OCI-LY3 (cell line): Measurements from ENCODE around the gene CC2D2A.

ENCODE experiments used
- H2AFZ ChIP-seq: fragments of 200-600, 300-600 bp; shearing (Covaris generic); 2 replicates; pipeline ENCODE4 v1.6.0; 2014; ENCODE audit warnings: antibody characterized with exemption, low read depth, low read length
- H3K27ac ChIP-seq: fragments of 200-600, 300-600 bp; sonication (generic); 2 replicates; pipeline ENCODE4 v1.5.1; 2014; ENCODE audit warnings: mild to moderate bottlenecking, low read length, moderate library complexity, mixed read lengths
- H3K27me3 ChIP-seq: fragments of 200-600, 300-600 bp; sonication (generic); 2 replicates; pipeline ENCODE4 v1.6.1; 2014; ENCODE audit warnings: low read depth, low read length, mixed read lengths
- H3K36me3 ChIP-seq: fragments of 200-600, 300-600 bp; sonication (generic); replicated peaks from 2 replicates; pipeline ENCODE3; 2014; ENCODE audit warnings: low read depth, low read length, mixed read lengths
- H3K4me1 ChIP-seq: fragments of 300-600, 200-600 bp; sonication (generic); 2 replicates; pipeline ENCODE4 v1.6.1; 2014; ENCODE audit warnings: low read length, mixed read lengths
- H3K4me2 ChIP-seq: fragments of 200-600, 300-600 bp; sonication (generic); 2 replicates; pipeline ENCODE4 v1.6.1; 2014; ENCODE audit warnings: low read length, mixed read lengths
- H3K4me3 ChIP-seq: fragments of 300-600, 200-600 bp; sonication (generic); 2 replicates; pipeline ENCODE4 v1.5.1; 2014; ENCODE audit warnings: antibody characterized with exemption, mild to moderate bottlenecking, low read length, moderate library complexity
- H3K79me2 ChIP-seq: fragments of 300-600, 200-600 bp; shearing (Covaris generic); 2 replicates; pipeline ENCODE4 v1.6.1; 2014; ENCODE audit warnings: mild to moderate bottlenecking, low read length, mixed read lengths
- H3K9ac ChIP-seq: fragments of 300-600, 200-600 bp; shearing (Covaris generic); 2 replicates; pipeline ENCODE4 v1.6.0; 2014; ENCODE audit warnings: mild to moderate bottlenecking, low read length, moderate library complexity
- H3K9me3 ChIP-seq: fragments of 200-600, 300-600 bp; shearing (Covaris generic); 2 replicates; pipeline ENCODE4 v1.6.1; 2014; ENCODE audit warnings: low read length, mixed read lengths; ENCODE audit not compliant: insufficient read depth
- H4K20me1 ChIP-seq: fragments of 200-600, 300-600 bp; sonication (generic); 2 replicates; pipeline ENCODE4 v1.6.1; 2016; ENCODE audit warnings: low read length, mixed read lengths; ENCODE audit not compliant: insufficient read depth
- EZH2phosphoT487 ChIP-seq: fragments of 200-600 bp; shearing (Covaris generic); IDR thresholded peaks from 2 replicates; pipeline ENCODE4 v1.6.1; 2018; ENCODE audit warnings: antibody characterized with exemption, mixed run types, low read depth
- TF ChIP-seq, protein P1 (sequence below): fragments of 200-600, 300-600 bp; sonication (generic); IDR thresholded peaks from 2 replicates; pipeline ENCODE4 v1.5.1; 2014; ENCODE audit warnings: antibody characterized with exemption, low read length, low read depth

Gene CC2D2A

DNA sequence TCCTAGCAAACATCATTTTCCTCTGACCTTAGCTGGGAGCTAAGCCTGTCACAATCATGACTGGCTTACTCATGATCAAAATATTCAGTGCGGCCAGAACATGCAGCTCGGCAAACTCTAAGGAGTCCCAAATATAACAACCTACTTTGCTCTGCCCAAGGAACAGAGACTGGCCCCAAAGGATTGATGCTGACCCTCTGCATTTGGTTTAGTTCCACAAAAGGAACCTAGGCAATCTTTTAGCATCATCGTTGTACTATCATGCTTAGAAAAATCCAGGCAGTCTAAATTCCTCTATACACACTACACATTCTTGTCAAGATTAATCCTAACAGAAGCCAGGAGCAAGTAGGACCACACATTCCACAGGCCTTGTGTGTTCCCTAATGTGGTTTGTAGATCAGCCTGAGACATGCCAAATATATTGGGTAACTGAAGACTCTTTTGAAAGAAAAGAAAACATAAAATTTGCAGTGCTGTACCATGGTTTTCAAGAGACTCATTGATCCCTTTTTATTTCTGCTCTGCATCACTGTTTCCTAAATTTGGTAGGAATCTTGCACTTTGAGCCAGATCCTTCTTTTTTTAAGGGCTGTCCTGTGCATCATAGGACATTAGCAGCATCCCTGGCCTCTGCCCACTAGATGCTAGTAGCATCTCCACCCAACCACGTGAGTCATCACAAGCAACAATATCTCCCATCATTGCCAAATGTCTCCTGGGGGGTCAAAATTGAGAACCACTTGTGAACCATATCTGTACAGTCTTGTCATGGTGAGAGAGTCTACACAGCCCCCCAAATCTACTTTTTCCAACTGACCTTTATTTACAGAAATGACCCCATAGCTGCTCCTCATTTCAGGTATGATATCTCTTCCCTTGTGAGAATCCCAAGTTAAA is 17.6 kb upstream of the CC2D2A start:
- H3K79me2 ChIP-seq, result no peaks in the 10 kb centered on the region
- H3K9ac ChIP-seq, result no peak overlapping the region
- TF ChIP-seq, protein P1, sequence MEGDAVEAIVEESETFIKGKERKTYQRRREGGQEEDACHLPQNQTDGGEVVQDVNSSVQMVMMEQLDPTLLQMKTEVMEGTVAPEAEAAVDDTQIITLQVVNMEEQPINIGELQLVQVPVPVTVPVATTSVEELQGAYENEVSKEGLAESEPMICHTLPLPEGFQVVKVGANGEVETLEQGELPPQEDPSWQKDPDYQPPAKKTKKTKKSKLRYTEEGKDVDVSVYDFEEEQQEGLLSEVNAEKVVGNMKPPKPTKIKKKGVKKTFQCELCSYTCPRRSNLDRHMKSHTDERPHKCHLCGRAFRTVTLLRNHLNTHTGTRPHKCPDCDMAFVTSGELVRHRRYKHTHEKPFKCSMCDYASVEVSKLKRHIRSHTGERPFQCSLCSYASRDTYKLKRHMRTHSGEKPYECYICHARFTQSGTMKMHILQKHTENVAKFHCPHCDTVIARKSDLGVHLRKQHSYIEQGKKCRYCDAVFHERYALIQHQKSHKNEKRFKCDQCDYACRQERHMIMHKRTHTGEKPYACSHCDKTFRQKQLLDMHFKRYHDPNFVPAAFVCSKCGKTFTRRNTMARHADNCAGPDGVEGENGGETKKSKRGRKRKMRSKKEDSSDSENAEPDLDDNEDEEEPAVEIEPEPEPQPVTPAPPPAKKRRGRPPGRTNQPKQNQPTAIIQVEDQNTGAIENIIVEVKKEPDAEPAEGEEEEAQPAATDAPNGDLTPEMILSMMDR, result no peak
- TF ChIP-seq EZH2phosphoT487, result no peak
- H3K27ac ChIP-seq, result no peak overlapping the region
- H3K27me3 ChIP-seq, result no peaks in the 10 kb centered on the region
- no peak overlapping the region for H2AFZ ChIP-seq
- no peak overlapping the region for H3K4me3 ChIP-seq
- H4K20me1 ChIP-seq, result no peaks in the 10 kb centered on the region
- H3K4me2 ChIP-seq, result no peak overlapping the region
- no peaks in the 10 kb centered on the region for H3K9me3 ChIP-seq
- H3K36me3 ChIP-seq, result no peaks in the 10 kb centered on the region
- peaks cover 3% of the 10 kb centered on the region for H3K4me1 ChIP-seq

DNA sequence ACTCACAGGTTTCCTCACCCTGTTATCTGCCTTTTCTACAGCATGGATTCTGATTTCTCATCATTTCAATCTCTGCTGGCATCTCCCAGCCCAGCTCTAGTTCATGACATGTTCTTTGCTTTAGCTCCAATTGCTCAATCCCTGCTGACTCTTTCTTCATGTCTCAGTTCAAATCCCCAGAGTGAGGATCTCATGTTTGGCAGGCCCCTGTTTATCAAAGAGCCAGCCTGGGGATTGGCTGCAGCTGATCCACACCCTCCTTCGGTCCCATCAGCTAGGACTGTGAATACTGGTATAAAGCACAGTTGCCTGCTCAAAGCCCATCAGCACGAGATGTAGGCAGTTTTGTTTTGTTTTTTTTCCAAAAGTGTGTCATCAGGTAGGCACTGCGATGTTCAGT is 14.4 kb upstream of the CC2D2A start:
- TF ChIP-seq, protein P1, result no peak
- no peak for TF ChIP-seq EZH2phosphoT487
- Histone ChIP-seq H3K4me1 (peaks cover 11% of the 10 kb centered on the region), H2AFZ (no peak overlapping the region), H3K27ac (no peak overlapping the region), H4K20me1 (no peaks in the 10 kb centered on the region), H3K9me3 (no peaks in the 10 kb centered on the region), H3K27me3 (peaks cover 14% of the 10 kb centered on the region), H3K36me3 (no peaks in the 10 kb centered on the region), H3K79me2 (no peaks in the 10 kb centered on the region), H3K9ac (no peak overlapping the region), H3K4me3 (no peak overlapping the region), H3K4me2 (no peak overlapping the region)

DNA sequence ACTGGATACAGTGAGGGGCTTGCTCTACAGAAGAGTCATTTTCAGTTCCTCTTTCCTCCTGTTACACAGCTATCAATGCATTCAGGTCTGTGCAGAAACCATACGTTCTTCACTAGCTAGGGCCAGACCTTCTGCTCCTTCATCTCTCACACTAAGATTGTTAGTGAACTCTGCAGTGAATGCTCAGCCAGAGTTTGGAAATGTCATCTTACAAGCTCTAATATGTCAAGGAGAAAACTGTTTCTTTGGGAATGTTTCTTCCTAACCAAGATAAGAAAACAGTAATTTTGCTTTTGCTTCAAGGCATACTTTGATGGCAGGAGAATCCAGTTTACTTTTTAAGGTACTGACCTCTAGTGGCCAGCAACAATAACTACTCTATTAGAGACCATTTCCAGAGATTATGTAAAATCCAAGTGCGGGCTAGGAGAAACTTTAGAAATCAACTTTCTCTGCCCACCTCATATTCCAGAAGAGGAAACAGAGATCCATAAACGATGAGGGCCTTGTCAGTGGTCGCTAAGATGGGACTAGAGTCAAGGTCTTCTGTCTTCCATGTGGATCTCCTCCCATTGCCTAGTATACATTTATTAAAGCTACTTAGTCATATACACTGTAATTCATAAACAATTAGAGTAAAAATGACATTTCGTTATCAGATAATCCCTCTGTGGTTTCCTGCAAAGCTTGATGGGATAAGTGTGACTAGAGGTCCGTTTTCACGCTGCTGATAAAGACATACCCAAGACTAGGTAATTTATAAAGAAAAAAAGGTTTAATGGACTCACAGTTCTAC is 12.1 kb upstream of the CC2D2A start:
- TF ChIP-seq, protein P1, result peak; percentile 81
- no peak for TF ChIP-seq EZH2phosphoT487

GRCh38 chr4:15458616-15459015 is 11.1 kb upstream of the CC2D2A start:
- no peaks in the 10 kb centered on the region for H3K79me2 ChIP-seq
- H2AFZ ChIP-seq, result no peak overlapping the region

More for the DNA sequence above, 12.1 kb upstream of the CC2D2A start:
- no peak overlapping the region for H2AFZ ChIP-seq
- H3K4me3 ChIP-seq, result peak overlapping the region; percentile 42
- H3K79me2 ChIP-seq, result no peaks in the 10 kb centered on the region
- H3K27ac ChIP-seq, result no peak overlapping the region
- peaks cover 11% of the 10 kb centered on the region for H3K4me1 ChIP-seq
- H4K20me1 ChIP-seq, result no peaks in the 10 kb centered on the region
- no peak overlapping the region for H3K9ac ChIP-seq
- no peaks in the 10 kb centered on the region for H3K36me3 ChIP-seq
- H3K9me3 ChIP-seq, result no peaks in the 10 kb centered on the region
- H3K27me3 ChIP-seq, result peaks cover 37% of the 10 kb centered on the region
- peak overlapping the region; percentile 77 for H3K4me2 ChIP-seq

More at GRCh38 chr4:15458616-15459015, 11.1 kb upstream of the CC2D2A start:
- Histone ChIP-seq H3K4me3 (no peak overlapping the region), H3K27ac (no peak overlapping the region), H3K4me1 (peaks cover 11% of the 10 kb centered on the region), H3K36me3 (no peaks in the 10 kb centered on the region), H3K27me3 (peaks cover 37% of the 10 kb centered on the region), H3K4me2 (no peak overlapping the region), H4K20me1 (no peaks in the 10 kb centered on the region), H3K9ac (no peak overlapping the region), H3K9me3 (no peaks in the 10 kb centered on the region)
- TF ChIP-seq, protein P1, result no peak
- no peak for TF ChIP-seq EZH2phosphoT487
